Prostate gland (tissue), 2 donors: ENCODE measurements around the gene ORC4.

ENCODE experiments used
- CTCF ChIP-seq, 4 experiments: fragments of 200-600 bp in 2 of 4; fragments of 450-650 bp in 2 of 4; sonication (generic) in 2 of 4; IDR thresholded peaks; 1 replicate in 3 of 4; 2 replicates in 1 of 4; pipeline ENCODE4 v1.5.1; 2016 to 2019; ENCODE audit warnings: antibody characterized with exemption in 4 of 4, mild to moderate bottlenecking in 2 of 4, moderate library complexity in 2 of 4
- POLR2A ChIP-seq: fragments of 450-650 bp; IDR thresholded peaks from one replicate; pipeline ENCODE4 v1.6.1; 2016; ENCODE audit warnings: antibody characterized with exemption, mild to moderate bottlenecking

GRCh38 chr2:148052687-148053086 lies 32.1 kb upstream of the ORC4 start:
- TF ChIP-seq POLR2A (no peak), CTCF (IDR thresholded peaks at IDR 0.05) (no peak)
